Activated T-cell treated with anti-CD3 and anti-CD28 coated beads for 24 hours (primary cell): Measurements from ENCODE around the gene JUNB.

Experiments
- DNase-seq: peaks from one replicate; pipeline ENCODE4 v3.0.0-alpha.2; 2020; ENCODE audit warnings: low read depth

JUNB gene

DNA sequence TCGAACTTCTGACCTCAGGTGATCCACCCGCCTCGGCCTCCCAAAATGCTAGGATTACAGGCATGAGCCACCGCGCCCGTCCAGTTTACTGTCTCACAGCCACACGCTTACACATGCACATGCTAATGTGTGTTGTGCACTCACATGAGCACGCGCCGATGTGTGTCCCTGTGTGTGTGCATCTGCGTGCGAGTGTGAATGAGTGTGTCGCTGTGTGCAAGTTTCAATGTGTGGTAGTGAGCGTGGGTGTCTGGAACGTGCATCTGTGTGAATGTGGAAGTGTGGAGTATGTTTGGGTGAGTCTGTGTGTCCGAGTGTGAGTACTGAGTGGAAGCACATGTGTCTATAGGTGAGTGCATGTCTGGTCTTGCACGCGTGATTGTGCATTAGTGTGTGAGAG lies 51.2 kb downstream of the JUNB start:
- DNase-seq = no peak
